OCI-LY3 (cell line): Measurements from ENCODE around the gene ARPIN.
"Not testable (repeated sequence)": the region's sequence is repeated elsewhere in the genome, so short reads cannot be mapped to it uniquely, and the experiment has no call there.

Experiments
- H2AFZ ChIP-seq: fragments of 200-600, 300-600 bp; shearing (Covaris generic); 2 replicates; pipeline ENCODE4 v1.6.0; 2014; ENCODE audit warnings: antibody characterized with exemption, low read depth, low read length
- H3K27ac ChIP-seq: fragments of 200-600, 300-600 bp; sonication (generic); 2 replicates; pipeline ENCODE4 v1.5.1; 2014; ENCODE audit warnings: mild to moderate bottlenecking, low read length, moderate library complexity, mixed read lengths
- H3K27me3 ChIP-seq: fragments of 200-600, 300-600 bp; sonication (generic); 2 replicates; pipeline ENCODE4 v1.6.1; 2014; ENCODE audit warnings: low read depth, low read length, mixed read lengths
- H3K36me3 ChIP-seq: fragments of 200-600, 300-600 bp; sonication (generic); replicated peaks from 2 replicates; pipeline ENCODE3; 2014; ENCODE audit warnings: low read depth, low read length, mixed read lengths
- H3K4me1 ChIP-seq: fragments of 300-600, 200-600 bp; sonication (generic); 2 replicates; pipeline ENCODE4 v1.6.1; 2014; ENCODE audit warnings: low read length, mixed read lengths
- H3K4me2 ChIP-seq: fragments of 200-600, 300-600 bp; sonication (generic); 2 replicates; pipeline ENCODE4 v1.6.1; 2014; ENCODE audit warnings: low read length, mixed read lengths
- H3K4me3 ChIP-seq: fragments of 300-600, 200-600 bp; sonication (generic); 2 replicates; pipeline ENCODE4 v1.5.1; 2014; ENCODE audit warnings: antibody characterized with exemption, mild to moderate bottlenecking, low read length, moderate library complexity
- H3K79me2 ChIP-seq: fragments of 300-600, 200-600 bp; shearing (Covaris generic); 2 replicates; pipeline ENCODE4 v1.6.1; 2014; ENCODE audit warnings: mild to moderate bottlenecking, low read length, mixed read lengths
- H3K9ac ChIP-seq: fragments of 300-600, 200-600 bp; shearing (Covaris generic); 2 replicates; pipeline ENCODE4 v1.6.0; 2014; ENCODE audit warnings: mild to moderate bottlenecking, low read length, moderate library complexity
- H3K9me3 ChIP-seq: fragments of 200-600, 300-600 bp; shearing (Covaris generic); 2 replicates; pipeline ENCODE4 v1.6.1; 2014; ENCODE audit warnings: low read length, mixed read lengths; ENCODE audit not compliant: insufficient read depth
- H4K20me1 ChIP-seq: fragments of 200-600, 300-600 bp; sonication (generic); 2 replicates; pipeline ENCODE4 v1.6.1; 2016; ENCODE audit warnings: low read length, mixed read lengths; ENCODE audit not compliant: insufficient read depth
- EZH2phosphoT487 ChIP-seq: fragments of 200-600 bp; shearing (Covaris generic); IDR thresholded peaks from 2 replicates; pipeline ENCODE4 v1.6.1; 2018; ENCODE audit warnings: antibody characterized with exemption, mixed run types, low read depth
- TF ChIP-seq, protein P1 (sequence below): fragments of 200-600, 300-600 bp; sonication (generic); IDR thresholded peaks from 2 replicates; pipeline ENCODE4 v1.5.1; 2014; ENCODE audit warnings: antibody characterized with exemption, low read length, low read depth

ARPIN gene

GRCh38 chr15:89939910-89940309 is 27.2 kb upstream of the ARPIN start:
- Histone ChIP-seq H2AFZ (no peak overlapping the region), H4K20me1 (no peaks in the 10 kb centered on the region), H3K4me2 (no peak overlapping the region), H3K27me3 (0 out of 2 replicates have a peak, but pooled peaks cover 3% of the 10 kb centered on the region), H3K9ac (no peak overlapping the region), H3K79me2 (no peaks in the 10 kb centered on the region), H3K9me3 (no peaks in the 10 kb centered on the region), H3K27ac (no peak overlapping the region), H3K4me1 (no peaks in the 10 kb centered on the region), H3K4me3 (no peak overlapping the region), H3K36me3 (no peaks in the 10 kb centered on the region)
- TF ChIP-seq EZH2phosphoT487 = no peak
- TF ChIP-seq, protein P1, sequence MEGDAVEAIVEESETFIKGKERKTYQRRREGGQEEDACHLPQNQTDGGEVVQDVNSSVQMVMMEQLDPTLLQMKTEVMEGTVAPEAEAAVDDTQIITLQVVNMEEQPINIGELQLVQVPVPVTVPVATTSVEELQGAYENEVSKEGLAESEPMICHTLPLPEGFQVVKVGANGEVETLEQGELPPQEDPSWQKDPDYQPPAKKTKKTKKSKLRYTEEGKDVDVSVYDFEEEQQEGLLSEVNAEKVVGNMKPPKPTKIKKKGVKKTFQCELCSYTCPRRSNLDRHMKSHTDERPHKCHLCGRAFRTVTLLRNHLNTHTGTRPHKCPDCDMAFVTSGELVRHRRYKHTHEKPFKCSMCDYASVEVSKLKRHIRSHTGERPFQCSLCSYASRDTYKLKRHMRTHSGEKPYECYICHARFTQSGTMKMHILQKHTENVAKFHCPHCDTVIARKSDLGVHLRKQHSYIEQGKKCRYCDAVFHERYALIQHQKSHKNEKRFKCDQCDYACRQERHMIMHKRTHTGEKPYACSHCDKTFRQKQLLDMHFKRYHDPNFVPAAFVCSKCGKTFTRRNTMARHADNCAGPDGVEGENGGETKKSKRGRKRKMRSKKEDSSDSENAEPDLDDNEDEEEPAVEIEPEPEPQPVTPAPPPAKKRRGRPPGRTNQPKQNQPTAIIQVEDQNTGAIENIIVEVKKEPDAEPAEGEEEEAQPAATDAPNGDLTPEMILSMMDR = no peak

- H3K4me3 ChIP-seq, H3K4me1 ChIP-seq, H3K27me3 ChIP-seq: not testable (repeated sequence)
These were observed 26.6 kb upstream of the ARPIN start for GRCh38 chr15:89939377-89939776.

DNA sequence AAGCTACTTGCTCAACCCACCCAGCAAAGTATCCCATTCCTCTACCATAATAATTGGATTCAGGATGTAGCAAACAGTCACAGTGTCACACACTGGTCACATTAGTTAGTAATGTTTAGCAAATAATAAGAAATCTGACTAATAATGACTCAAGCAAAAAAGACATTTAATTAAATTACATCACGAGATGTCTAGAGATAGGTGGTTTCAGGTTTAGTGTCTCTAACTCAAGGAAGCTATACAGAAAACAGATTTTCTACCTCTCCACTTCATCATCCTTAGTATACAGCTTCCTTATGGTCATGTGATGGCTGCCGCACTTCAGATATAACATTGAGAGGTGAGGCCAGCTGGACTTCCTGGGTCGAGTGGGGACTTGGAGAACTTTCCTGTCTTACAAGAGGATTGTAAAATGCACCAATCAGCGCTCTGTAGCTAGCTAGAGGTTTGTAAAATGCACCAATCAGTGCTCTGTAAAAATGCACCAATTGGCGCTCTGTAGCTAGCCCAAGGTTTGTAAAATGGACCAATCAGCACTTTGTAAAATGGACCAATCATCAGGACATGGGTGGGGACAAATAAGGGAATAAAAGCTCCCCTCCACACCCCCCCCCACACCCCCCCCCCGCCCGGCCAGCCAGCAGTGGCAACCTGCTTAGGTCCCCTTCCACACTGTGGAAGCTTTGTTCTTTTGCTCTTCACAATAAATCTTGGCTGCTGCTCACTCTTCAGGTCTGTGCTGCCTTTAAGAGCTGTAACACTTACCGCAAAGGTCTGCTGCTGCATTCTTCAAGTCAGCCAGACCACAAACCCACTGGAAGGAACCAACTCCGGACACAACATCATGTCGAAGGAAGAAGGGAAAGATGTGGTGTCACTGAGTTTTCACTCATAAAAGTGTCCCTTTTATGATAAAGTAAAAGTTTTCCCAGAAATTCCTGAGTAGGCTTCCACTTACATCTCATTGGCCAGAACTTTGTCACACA is 24.9 kb upstream of the ARPIN start:
- H3K27ac ChIP-seq = no peak overlapping the region
- no peak for TF ChIP-seq EZH2phosphoT487
- TF ChIP-seq, protein P1 = no peak
- H3K9ac ChIP-seq = no peak overlapping the region
- H3K4me2 ChIP-seq = no peak overlapping the region
- H3K4me1 ChIP-seq = no peaks in the 10 kb centered on the region
- no peaks in the 10 kb centered on the region for H3K36me3 ChIP-seq
- H2AFZ ChIP-seq = no peak overlapping the region
- H3K4me3 ChIP-seq = no peak overlapping the region
- H3K79me2 ChIP-seq = no peaks in the 10 kb centered on the region
- H4K20me1 ChIP-seq = no peaks in the 10 kb centered on the region
- H3K27me3 ChIP-seq = 0 out of 2 replicates have a peak, but pooled peaks cover 3% of the 10 kb centered on the region
- no peaks in the 10 kb centered on the region for H3K9me3 ChIP-seq

More at GRCh38 chr15:89939377-89939776, 26.6 kb upstream of the ARPIN start:
- H2AFZ ChIP-seq, H4K20me1 ChIP-seq, H3K9ac ChIP-seq, H3K9me3 ChIP-seq, H3K27ac ChIP-seq, H3K79me2 ChIP-seq, H3K36me3 ChIP-seq, H3K4me2 ChIP-seq: not testable (repeated sequence)

GRCh38 chr15:89936786-89937265 is 24.1 kb upstream of the ARPIN start:
- no peaks in the 10 kb centered on the region for H4K20me1 ChIP-seq
- no peak overlapping the region for H2AFZ ChIP-seq
- no peaks in the 10 kb centered on the region for H3K4me1 ChIP-seq
- no peaks in the 10 kb centered on the region for H3K36me3 ChIP-seq
- 0 out of 2 replicates have a peak, but pooled peaks cover 3% of the 10 kb centered on the region for H3K27me3 ChIP-seq
- no peak overlapping the region for H3K9ac ChIP-seq
- no peak overlapping the region for H3K27ac ChIP-seq
- no peak overlapping the region for H3K4me3 ChIP-seq
- no peaks in the 10 kb centered on the region for H3K9me3 ChIP-seq
- H3K4me2 ChIP-seq = no peak overlapping the region
- no peak for TF ChIP-seq EZH2phosphoT487
- TF ChIP-seq, protein P1 = no peak
- H3K79me2 ChIP-seq = no peaks in the 10 kb centered on the region
